Thymus (tissue), 11 donors: ENCODE results near the gene SEMA3A. TPM values are rescaled to one million over a fixed set of nuclear protein-coding genes. Genes with fewer than 3 reads are reported as not detected.
"Not testable (repeated sequence)": the region's sequence is repeated elsewhere in the genome, so short reads cannot be mapped to it uniquely, and the experiment has no call there.

Experiments
- DNase-seq, 9 donors: peaks; one replicate each; pipeline ENCODE4 v3.0.0-alpha.2; 2013; ENCODE audit warnings: low spot score in 9 of 9, low read depth in 6 of 9, missing footprints in 1 of 9
- H3K27ac ChIP-seq, 2 donors: one replicate each; pipeline ENCODE4 v1.5.1; 2013; ENCODE audit warnings: control low read depth in 1 of 2, low read depth in 1 of 2, low read length in 1 of 2, mild to moderate bottlenecking in 1 of 2, moderate library complexity in 1 of 2
- H3K27me3 ChIP-seq, 2 donors: one replicate each; pipeline ENCODE4 v1.5.1; 2013; ENCODE audit warnings: low read length in 1 of 2; ENCODE audit not compliant: control insufficient read depth in 2 of 2, insufficient read depth in 1 of 2
- H3K36me3 ChIP-seq, 2 donors: one replicate each; pipeline ENCODE4 v1.5.1; 2013; ENCODE audit warnings: low read length in 1 of 2, mild to moderate bottlenecking in 1 of 2, moderate library complexity in 1 of 2; ENCODE audit not compliant: control insufficient read depth in 2 of 2, insufficient read depth in 2 of 2
- H3K4me1 ChIP-seq, 2 donors: one replicate each; pipeline ENCODE4 v1.5.1; 2013; ENCODE audit warnings: low read length in 2 of 2; ENCODE audit not compliant: control insufficient read depth in 2 of 2, insufficient read depth in 2 of 2
- H3K4me3 ChIP-seq, 2 donors: one replicate each; pipeline ENCODE4 v1.5.1; 2013; ENCODE audit warnings: low read length in 2 of 2, control low read depth in 1 of 2, mild to moderate bottlenecking in 1 of 2
- H3K9me3 ChIP-seq, 2 donors: one replicate each; pipeline ENCODE4 v1.5.1; 2013; ENCODE audit warnings: low read length in 1 of 2, mild to moderate bottlenecking in 1 of 2; ENCODE audit not compliant: control insufficient read depth in 2 of 2, insufficient read depth in 1 of 2
- WGBS: extraction: QIAGEN DNeasy Blood & Tissue Kit; methylation state at CpG from one replicate; pipeline ENCODE4 v1.1.7; 2013; 5-methylcytosine and 5-hydroxymethylcytosine counted together
- polyA plus RNA-seq: library from polyadenylated mRNA; stranded (reverse); fragments of 200-250 nt; gene quantifications from one replicate; pipeline ENCODE4 v1.2.3, GENCODE V29; 2013
- total RNA-seq: library from RNA; stranded (reverse); fragments of 120-200 nt; gene quantifications from one replicate; pipeline ENCODE4 v1.2.4, GENCODE V29; 2013
- donor health status: healthy.

The SEMA3A gene
- total and polyA plus RNA-seq, 2 donors = 0.27 to 1.0 TPM

DNA sequence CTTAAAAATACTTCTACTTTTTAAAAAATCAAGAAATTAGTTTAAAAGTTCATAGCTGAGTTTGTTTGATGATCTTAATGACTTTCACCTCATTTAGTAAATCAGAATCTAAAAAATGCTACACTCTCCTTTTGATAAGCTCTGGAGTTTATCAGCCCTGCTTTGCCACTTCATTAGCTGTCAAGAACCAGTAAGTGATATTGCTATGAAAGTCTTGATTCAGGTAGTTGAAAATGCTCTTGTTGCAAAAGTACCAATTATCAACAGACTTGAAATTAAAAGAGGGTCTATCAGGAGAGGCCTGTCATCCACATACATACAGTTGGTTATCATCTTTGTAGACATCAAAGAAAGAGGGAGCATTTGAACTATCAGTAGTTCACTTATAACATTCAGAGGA is 41.6 kb downstream of the SEMA3A start:
- no peaks in the 10 kb centered on the region for H3K27me3 ChIP-seq
- no peak for DNase-seq

DNA sequence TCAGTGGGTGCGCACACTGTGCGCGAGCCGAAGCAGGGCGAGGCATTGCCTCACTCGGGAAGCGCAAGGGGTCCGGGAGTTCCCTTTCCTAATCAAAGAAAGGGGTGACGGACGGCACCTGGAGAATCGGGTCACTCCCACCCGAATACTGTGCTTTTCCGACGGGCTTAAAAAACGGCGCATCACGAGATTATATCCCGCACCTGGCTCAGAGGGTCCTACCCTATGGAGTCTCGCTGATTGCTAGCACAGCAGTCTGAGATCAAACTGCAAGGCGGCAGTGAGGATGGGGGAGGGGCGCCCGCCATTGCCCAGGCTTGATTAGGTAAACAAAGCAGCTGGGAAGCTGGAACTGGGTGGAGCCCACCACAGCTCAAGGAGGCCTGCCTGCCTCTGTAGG is 44.2 kb downstream of the SEMA3A start:
- not testable (repeated sequence) for H3K4me1 ChIP-seq, DNase-seq, H3K4me3 ChIP-seq, H3K9me3 ChIP-seq, H3K27me3 ChIP-seq, H3K36me3 ChIP-seq, H3K27ac ChIP-seq
- WGBS = 96% methylated on average over 22 of the region's 22 CpGs

More for the DNA sequence above, 41.6 kb downstream of the SEMA3A start:
- no peaks in the 10 kb centered on the region for H3K9me3 ChIP-seq
- no peaks in the 10 kb centered on the region for H3K4me1 ChIP-seq
- H3K36me3 ChIP-seq = no peaks in the 10 kb centered on the region
- H3K4me3 ChIP-seq = no peak overlapping the region
- H3K27ac ChIP-seq = no peak overlapping the region

DNA sequence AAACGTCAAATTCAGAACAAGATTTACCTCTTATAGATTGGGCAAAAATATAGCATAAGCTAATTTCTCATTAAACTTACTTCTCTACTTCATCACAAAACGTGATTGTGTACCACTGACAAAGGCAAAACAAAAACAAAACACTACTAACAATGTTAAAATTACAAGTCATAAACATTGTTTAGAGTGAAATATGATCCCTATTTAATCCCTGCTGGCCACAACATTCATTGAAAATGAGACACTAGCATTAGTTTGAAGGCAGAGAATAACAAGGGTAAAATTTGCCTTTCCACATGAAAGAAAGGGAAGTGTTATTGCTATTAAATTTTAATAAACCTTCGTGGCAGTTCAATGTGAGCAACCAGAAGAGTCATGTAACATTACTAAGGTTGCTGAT is 45.0 kb downstream of the SEMA3A start:
- Histone ChIP-seq H3K27me3 (no peaks in the 10 kb centered on the region), H3K27ac (no peak overlapping the region), H3K36me3 (no peaks in the 10 kb centered on the region), H3K4me3 (no peak overlapping the region), H3K9me3 (no peaks in the 10 kb centered on the region), H3K4me1 (no peaks in the 10 kb centered on the region)
- no peak for DNase-seq
- 88% methylated on average over 3 of the region's 3 CpGs for WGBS

DNA sequence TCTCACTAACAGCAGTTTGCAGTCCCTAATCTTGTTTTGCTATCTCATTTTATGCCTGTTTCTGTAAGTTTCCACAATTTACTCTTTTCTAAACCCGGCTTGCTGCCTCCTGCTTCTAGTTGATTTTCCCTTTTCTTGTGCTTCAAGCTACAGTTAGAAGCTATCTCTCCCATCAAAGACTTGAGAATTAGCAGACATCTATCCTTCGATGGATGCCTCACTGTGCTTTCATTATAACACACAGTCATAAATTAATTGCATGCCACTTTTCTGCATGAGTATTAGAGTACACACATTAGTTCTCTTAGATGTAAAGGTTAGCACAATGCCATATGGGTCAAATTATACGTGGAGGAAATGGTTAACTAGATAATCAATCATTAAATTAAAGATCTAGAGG is 48.7 kb downstream of the SEMA3A start:
- Histone ChIP-seq H3K36me3 (no peaks in the 10 kb centered on the region), H3K27me3 (no peaks in the 10 kb centered on the region), H3K27ac (no peak overlapping the region), H3K4me3 (no peak overlapping the region), H3K4me1 (no peaks in the 10 kb centered on the region), H3K9me3 (no peaks in the 10 kb centered on the region)
- no peak for DNase-seq
- 92% methylated on average over 3 of the region's 3 CpGs for WGBS

DNA sequence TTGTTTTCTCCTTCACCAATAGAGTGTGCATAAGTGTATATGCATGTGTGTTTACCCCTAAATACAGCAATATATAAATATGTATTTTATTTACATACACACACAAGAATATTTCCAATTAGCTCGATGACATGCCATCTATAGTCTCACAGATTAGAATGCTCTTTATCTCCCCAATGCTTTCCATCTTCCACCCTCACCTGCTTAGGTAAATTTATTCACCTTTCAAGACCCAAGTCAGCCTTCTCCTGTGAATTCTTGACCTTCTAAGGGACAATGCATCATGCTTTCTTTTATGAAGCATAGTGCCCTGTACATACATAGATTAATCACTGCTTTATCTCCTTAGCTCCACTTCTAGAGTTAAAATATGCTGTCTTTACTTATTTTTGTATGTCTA is 49.7 kb downstream of the SEMA3A start:
- H3K4me1 ChIP-seq = no peaks in the 10 kb centered on the region
- H3K27ac ChIP-seq = no peak overlapping the region
- no peaks in the 10 kb centered on the region for H3K36me3 ChIP-seq
- no peaks in the 10 kb centered on the region for H3K9me3 ChIP-seq
- no peak for DNase-seq
- 93% methylated on average over 1 of the region's 1 CpG for WGBS
- no peak overlapping the region for H3K4me3 ChIP-seq
- H3K27me3 ChIP-seq = no peaks in the 10 kb centered on the region

DNA sequence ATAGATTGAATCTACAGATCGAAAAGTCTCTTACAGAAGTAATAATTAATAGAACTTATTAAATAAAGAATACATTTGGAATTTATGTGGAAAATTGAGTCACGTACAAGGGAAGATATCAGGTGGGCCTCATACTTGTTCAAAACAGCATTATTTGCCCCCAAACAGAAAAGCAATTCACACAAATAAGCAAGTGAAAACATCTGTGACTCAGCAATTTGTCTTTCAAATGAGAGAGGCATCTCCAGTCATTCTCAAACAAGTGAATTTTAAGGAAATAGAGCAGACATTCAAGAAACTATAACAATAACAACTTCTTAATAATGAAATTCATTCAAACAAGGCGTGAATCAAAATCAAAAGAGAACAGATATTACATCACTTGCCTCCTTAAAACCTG is 50.1 kb downstream of the SEMA3A start:
- DNase-seq = no peak
- H3K27ac ChIP-seq = no peak overlapping the region
- 94% methylated on average over 3 of the region's 3 CpGs for WGBS

DNA sequence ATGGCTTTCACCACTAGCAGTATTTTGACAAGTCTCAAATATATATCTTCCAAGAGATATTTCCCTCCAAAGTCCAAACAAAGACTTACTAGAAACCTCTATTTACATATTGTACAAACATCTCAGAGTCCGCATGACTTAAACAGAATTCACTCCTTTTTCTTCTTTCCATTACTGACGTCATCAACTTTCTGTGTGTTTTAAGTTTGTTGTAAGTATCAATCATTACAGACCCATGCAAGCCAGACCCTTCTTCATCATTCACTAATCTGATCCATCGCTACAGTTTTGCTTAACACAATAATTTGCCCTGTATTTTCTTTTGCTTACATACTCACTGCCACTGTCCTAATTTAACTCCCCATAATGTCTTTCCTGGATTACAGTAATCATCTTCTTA is 51.9 kb downstream of the SEMA3A start:
- H3K4me1 ChIP-seq = no peaks in the 10 kb centered on the region
- no peaks in the 10 kb centered on the region for H3K9me3 ChIP-seq
- DNase-seq = no peak
- H3K4me3 ChIP-seq = no peak overlapping the region
- H3K27me3 ChIP-seq = no peaks in the 10 kb centered on the region
- H3K27ac ChIP-seq = no peak overlapping the region
- 96% methylated on average over 3 of the region's 3 CpGs for WGBS
- H3K36me3 ChIP-seq = no peaks in the 10 kb centered on the region

More for the DNA sequence above, 50.1 kb downstream of the SEMA3A start:
- no peaks in the 10 kb centered on the region for H3K36me3 ChIP-seq
- no peaks in the 10 kb centered on the region for H3K9me3 ChIP-seq
- H3K4me1 ChIP-seq = no peaks in the 10 kb centered on the region
- no peaks in the 10 kb centered on the region for H3K27me3 ChIP-seq
- no peak overlapping the region for H3K4me3 ChIP-seq

DNA sequence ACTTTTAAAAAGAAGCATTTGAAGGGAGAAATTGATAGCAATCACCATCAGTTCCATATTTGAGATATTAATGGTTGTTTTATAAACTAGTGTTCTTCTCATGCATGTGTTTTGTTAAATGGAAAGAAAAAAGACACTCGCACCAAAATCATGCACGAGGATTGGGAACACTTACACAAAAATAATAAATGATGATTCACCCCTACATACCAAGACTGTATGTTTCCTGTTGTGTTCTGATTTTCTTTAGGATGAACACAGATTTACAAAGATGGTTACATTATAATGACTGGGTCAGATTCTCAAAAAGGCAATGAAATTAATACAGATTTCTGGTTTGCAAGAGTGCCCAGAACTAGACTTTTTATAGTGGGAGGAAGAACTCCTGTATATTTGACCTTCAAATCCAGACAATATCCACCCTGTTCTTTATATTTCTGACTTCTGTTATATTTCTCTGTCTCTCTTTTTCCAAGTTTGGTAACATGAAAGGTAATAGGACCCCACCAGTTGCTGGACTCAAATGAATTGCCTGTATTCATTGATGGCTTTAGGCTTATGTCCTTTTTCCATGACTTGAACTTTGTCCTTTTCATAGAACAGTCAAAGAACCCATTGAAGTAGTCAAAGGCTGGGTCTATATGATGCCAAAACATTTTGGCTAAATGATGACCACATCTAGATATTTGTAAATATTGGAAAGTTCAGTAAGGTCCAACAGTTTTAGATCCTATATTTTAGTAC is 54.4 kb downstream of the SEMA3A start:
- no peaks in the 10 kb centered on the region for H3K9me3 ChIP-seq
- WGBS = 94% methylated on average over 2 of the region's 2 CpGs
- H3K4me3 ChIP-seq = no peak overlapping the region
- DNase-seq = no peak
- H3K4me1 ChIP-seq = no peaks in the 10 kb centered on the region
- no peaks in the 10 kb centered on the region for H3K27me3 ChIP-seq
- H3K36me3 ChIP-seq = no peaks in the 10 kb centered on the region
- H3K27ac ChIP-seq = no peak overlapping the region

DNA sequence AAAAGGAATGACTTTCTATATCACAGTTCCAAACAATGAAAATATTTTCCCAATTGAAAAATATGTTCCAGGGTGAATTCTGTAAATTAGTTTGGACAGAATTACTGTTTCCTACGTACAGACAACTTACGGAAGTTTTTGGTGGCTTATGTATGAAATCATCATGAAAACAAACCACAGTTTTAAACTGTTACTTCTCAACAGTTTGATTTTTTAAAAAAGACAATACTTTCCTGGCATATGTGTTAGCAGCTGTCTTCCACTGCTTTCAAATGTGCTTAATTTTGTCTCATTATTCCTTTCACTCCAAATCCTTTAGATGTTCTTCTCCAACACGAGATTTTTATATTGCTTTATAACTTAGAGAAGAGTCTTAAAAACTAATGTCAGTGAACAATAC is 56.2 kb downstream of the SEMA3A start:
- Histone ChIP-seq H3K9me3 (no peaks in the 10 kb centered on the region), H3K4me1 (no peaks in the 10 kb centered on the region), H3K36me3 (no peaks in the 10 kb centered on the region), H3K27me3 (no peaks in the 10 kb centered on the region), H3K4me3 (no peak overlapping the region), H3K27ac (no peak overlapping the region)
- 91% methylated on average over 3 of the region's 3 CpGs for WGBS
- DNase-seq = no peak
